Stimulated activated CD4-positive, alpha-beta T cell treated with anti-CD3 and anti-CD28 coated beads, Interleukin-1b, Interleukin-23, amount 100 ng/mL, for 1 hour (primary cell): ENCODE measurements around the gene ZNF749.
A peak's percentile ranks its signal among the peaks of the same experiment; 100 is the strongest.
"Not testable (repeated sequence)": the region's sequence is repeated elsewhere in the genome, so short reads cannot be mapped to it uniquely, and the experiment has no call there.

Experiments
- DNase-seq, 2 donors: peaks; one replicate each; pipeline ENCODE4 v3.0.0-alpha.2; 2020; ENCODE audit warnings: low read depth in 2 of 2

The ZNF749 gene

GRCh38 chr19:57465680-57466381 is 30.7 kb downstream of the ZNF749 start:
- DNase-seq: no peak

DNA sequence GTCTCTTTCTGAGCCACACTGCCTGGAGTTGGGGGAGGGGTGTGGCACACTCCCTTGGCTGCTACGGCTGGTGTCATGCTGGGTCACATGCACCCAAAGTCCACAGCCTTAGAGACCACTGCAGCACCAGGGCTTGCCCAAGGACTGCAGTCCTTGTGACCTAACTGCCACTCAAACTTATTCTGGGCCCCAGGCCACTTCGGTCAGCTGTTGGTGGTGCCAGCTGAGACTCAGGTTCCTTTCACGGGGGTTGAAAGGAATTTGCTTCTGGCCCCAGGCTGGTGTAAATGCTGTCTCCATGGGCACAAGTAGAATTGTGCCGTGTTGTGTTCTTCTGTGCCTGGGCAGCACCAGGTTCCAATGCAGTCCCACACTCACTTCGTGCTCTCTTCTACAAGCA is 31.4 kb downstream of the ZNF749 start:
- DNase-seq: no peak

DNA sequence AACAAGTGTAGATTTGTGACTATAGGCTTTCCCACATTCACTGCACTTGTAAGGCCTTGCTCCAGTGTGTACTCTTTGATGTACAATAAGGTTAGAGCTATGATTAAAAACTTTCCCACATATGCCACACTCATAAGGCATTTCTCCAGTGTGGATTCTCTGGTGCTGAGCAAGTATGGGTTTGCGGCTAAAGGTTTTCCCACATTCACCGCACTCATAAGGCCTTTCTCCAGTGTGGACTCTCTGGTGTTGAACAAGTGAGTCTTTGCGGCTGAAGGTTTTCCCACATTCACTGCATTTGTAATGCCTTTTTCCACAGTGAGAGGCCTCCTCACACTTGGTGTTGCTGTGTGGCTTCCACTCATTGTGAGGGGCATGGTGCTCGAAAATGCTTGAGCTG is 38.5 kb downstream of the ZNF749 start:
- no peak for DNase-seq

DNA sequence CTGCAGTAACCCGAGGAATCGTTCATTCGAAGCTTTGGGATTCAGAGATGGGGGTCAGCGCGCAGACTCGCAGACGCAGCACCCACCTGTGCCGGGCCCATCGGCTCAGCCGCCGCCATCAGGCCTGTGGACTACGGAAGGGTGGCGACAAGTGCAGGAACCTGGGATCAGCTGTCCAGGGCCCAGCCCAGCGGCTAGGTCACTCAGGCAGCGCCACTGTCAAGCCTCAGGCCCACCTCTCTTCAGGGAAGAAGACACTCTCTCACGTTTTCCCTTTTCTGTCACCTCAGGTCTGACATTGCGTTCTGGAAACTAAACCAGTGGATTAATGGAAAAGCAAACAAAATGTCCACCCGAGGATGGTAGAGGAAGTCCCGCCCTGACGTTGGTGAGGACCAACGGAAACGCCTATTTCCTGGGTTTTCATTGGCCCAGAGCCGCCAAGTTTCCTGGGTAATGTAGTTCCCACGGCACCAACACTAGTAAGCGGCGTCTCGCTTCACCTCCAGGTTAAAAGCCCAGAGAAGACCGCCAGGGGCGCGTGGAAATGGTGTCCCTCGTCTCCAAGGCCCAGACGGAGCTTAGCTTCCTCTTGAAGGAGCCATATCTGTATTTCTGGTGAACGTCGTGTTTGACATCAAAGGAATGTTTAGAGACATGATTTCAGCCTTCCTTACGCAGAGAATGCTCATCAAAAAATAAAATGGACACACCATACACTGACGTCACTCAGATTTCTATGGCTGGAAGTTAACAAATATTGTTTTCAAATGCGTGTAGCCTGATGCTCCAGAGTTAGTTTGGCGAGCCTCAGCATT is 42.3 kb downstream of the ZNF749 start, which contains the start of gene ZNF772:
Gene ZNF772, minus strand, starts transcription at position 376 of the 818 bp plus-strand sequence. Its CDS starts 257 bp downstream, at position 119.
- DNase-seq: peak; percentile 61 to 73

DNA sequence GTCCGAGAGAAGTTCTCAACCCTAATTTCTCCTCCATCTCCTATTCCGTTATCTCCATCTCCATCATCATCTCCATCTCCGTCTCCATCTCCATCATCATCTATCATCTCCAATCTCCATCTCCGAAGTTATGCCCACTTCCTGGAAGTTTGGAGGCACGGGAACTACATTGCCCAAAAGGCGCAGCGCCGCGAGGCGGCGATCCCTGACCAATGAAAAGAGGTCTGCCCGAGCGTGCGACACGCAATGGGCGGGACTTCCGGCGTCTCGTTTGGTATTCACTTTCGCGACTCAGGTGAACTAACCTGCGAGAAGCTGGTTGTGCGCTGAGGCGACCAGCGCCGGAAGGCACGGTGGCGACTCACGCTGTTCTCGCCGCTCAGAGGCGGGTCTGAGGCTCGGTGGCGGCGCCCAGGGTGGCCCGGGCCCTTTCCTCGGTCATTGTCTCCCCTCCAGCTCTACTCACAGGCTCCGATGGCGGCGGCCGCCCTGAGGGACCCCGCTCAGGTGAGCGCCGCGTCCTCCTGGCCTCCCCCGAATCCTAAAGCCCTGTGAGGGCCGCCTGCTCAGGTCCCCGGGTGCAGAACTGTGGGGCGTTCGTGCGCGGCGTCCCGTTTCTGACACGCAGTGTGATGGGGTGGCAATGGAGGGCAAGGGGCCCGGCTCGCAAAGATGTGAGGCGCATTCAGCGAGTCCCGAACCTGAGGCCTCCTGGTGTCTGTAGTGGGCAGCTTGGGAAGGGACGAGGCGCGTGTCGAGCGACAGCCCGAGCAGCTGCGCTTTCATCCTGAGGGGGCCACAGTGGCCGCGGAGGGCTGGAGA is 52.6 kb downstream of the ZNF749 start, which contains the start of gene ZNF419:
Gene ZNF419, plus strand, starts transcription at position 274 of the 822 bp plus-strand sequence. Its CDS starts 201 bp downstream, at position 475.
- peak; percentile 84 to 87 for DNase-seq

- not testable (repeated sequence) for DNase-seq
Observed at GRCh38 chr19:57488299-57488644, 53.1 kb downstream of the ZNF749 start.
